Prostate gland (tissue), 2 donors: ENCODE results near the gene VPS13D.

ENCODE experiments used
- POLR2AphosphoS5 ChIP-seq: sonication (generic); formaldehyde crosslinking; IDR thresholded peaks from one replicate; pipeline ENCODE4 v1.6.1; 2017; ENCODE audit warnings: antibody characterized with exemption
- TF ChIP-seq, protein P1 (sequence below), 4 experiments: fragments of 200-600 bp in 2 of 4; fragments of 450-650 bp in 2 of 4; sonication (generic) in 2 of 4; IDR thresholded peaks; 1 replicate in 3 of 4; 2 replicates in 1 of 4; pipeline ENCODE4 v1.5.1; 2016 to 2019; ENCODE audit warnings: antibody characterized with exemption in 4 of 4, mild to moderate bottlenecking in 2 of 4, moderate library complexity in 2 of 4

DNA sequence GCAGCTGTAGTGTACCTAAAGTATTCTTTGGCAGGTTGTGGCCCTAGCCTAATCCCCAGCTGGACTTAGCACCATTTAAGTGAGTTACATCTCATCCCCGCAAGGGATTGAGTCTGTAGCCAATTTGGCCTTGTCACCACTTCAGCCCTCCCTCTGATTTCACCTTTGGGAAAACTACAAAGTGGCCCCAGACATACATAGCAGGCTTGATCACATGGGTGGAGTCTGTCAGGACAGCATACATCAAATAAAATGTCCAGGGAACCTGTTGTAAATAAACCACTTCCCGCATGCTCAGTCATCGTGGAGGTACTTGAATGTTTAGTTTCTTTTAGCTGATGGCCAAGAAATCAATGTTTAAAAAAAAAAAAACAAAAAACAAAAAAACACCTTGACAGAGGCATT lies 245.7 kb downstream of the VPS13D start:
- TF ChIP-seq POLR2AphosphoS5: no peak
- TF ChIP-seq, protein P1, sequence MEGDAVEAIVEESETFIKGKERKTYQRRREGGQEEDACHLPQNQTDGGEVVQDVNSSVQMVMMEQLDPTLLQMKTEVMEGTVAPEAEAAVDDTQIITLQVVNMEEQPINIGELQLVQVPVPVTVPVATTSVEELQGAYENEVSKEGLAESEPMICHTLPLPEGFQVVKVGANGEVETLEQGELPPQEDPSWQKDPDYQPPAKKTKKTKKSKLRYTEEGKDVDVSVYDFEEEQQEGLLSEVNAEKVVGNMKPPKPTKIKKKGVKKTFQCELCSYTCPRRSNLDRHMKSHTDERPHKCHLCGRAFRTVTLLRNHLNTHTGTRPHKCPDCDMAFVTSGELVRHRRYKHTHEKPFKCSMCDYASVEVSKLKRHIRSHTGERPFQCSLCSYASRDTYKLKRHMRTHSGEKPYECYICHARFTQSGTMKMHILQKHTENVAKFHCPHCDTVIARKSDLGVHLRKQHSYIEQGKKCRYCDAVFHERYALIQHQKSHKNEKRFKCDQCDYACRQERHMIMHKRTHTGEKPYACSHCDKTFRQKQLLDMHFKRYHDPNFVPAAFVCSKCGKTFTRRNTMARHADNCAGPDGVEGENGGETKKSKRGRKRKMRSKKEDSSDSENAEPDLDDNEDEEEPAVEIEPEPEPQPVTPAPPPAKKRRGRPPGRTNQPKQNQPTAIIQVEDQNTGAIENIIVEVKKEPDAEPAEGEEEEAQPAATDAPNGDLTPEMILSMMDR (IDR thresholded peaks at IDR 0.05): no peak
